ENCODE measurements around the gene PLA2G3.
A peak's percentile ranks its signal among the peaks of the same experiment; 100 is the strongest.
"Not testable (repeated sequence)": the region's sequence is repeated elsewhere in the genome, so short reads cannot be mapped to it uniquely, and the experiment has no call there.

The PLA2G3 gene, protein sequence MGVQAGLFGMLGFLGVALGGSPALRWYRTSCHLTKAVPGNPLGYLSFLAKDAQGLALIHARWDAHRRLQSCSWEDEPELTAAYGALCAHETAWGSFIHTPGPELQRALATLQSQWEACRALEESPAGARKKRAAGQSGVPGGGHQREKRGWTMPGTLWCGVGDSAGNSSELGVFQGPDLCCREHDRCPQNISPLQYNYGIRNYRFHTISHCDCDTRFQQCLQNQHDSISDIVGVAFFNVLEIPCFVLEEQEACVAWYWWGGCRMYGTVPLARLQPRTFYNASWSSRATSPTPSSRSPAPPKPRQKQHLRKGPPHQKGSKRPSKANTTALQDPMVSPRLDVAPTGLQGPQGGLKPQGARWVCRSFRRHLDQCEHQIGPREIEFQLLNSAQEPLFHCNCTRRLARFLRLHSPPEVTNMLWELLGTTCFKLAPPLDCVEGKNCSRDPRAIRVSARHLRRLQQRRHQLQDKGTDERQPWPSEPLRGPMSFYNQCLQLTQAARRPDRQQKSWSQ

DNA sequence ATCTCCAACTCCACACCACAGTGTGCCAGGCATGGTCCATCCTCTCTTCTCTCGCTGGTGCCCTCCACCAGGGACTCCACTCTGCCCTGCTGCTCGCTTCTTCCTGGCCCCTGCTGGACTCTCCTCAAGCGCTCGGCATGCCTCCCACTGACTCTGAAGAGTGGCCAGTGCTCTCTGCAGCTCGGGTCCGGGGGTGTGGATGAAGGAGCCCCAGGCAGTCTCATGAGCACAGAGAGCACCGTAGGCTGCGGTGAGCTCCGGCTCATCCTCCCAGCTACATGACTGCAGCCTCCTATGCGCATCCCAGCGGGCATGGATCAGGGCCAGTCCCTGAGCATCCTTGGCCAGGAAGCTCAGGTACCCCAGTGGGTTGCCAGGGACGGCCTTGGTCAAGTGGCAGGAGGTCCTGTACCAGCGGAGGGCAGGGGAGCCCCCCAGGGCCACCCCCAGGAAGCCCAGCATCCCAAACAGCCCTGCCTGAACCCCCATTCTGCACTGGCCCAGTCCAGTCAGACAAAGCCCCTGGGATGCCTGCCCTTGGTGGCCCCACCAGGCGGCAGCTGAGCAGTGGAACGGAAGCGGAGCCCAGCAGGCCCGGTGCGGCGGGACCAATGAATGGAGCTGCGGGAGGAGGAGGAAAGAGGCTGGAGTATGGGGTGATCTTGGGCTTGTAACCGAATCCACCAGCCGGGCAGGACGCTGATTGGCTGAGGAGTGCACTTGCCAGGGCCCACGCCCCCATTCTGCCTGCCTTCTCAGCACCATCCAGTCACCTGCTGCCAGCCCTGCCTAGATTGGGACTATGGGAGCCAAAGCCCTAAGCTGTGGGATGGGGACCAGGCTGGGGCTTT lies at the start of gene PLA2G3:
Gene PLA2G3, minus strand, starts transcription at position 643 of the 851 bp plus-strand sequence. Its CDS starts 154 bp downstream, at position 489.
- no peak for DNase-seq

GRCh38 chr22:31187627-31188026 lies 47.3 kb upstream of the PLA2G3 start:
- no peak for DNase-seq

DNA sequence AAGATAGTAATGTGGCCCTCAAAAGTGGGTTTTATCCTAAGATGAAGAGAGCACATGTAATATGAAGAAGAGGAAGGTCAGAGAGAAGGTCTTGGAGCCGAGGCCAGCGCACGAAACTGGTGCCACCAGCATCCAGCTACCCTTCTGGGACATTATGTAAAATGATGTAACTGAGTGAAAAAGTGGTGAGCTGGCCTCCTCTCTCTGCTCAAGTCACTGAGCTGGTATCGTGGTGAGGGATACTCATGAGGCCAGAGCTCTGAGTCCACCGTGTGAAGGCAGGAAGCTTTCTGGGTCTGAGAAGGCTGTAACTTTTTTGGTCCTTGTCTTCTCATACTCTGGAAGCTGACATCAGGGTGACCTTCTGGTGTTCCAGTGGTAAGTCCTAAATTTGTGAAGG lies 44.7 kb upstream of the PLA2G3 start:
- no peak for DNase-seq

DNA sequence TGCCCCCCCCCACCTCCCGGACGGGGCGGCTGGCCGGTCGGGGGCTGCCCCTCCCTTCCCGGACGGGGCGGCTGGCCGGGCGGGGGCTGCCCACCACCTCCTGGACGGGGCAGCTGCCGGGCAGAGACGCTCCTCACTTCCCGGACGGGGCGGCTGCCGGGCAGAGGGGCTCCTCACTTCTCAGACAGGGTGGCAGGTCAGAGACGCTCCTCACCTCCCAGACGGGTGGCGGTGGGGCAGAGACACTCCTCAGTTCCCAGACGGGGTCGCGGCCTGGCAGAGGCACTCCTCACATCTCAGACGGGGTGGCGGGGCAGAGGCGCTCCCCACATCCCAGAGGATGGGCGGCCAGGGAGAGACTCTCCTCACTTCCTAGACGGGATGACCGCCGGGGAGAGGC lies 43.7 kb upstream of the PLA2G3 start:
- no peak for DNase-seq

DNA sequence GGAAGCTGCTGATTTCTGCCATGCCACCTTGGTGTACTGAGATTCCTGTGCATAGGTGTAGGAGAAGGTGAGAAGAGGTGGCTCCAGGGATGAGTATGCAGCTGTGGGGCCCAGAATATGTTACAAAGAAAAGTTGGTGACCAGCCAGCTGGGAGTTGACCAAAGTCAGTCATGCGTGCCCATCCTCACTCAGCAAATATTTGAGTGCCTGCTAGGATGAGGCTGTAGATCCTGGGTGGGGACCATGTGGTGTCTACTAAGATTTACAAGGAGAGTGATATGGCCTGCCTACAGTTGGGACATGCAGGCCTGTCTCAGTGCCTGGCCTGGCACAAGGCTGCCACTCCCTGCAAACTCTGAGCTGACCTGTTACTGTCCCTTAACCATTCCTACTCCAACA lies 39.0 kb upstream of the PLA2G3 start:
- DNase-seq: no peak

DNA sequence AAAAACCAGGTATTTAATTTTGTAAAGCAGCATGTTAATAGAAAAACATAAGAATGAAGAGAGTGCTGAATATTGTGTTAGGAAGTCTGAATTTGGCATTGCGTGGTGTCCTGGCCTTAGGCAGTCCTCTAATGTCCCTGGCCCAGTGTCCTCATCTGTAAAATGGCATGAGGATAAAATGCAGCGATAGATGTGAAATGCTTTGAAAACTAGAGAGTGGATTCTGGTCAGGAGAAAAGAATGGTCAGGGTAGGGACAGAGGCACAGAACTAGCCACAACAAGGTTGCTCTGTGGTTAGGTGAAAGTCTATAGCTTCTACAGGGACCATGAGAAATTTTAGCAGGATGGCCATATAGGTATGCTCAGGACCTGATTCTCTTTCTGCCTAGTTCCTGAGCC lies 38.6 kb upstream of the PLA2G3 start:
- DNase-seq: no peak

DNA sequence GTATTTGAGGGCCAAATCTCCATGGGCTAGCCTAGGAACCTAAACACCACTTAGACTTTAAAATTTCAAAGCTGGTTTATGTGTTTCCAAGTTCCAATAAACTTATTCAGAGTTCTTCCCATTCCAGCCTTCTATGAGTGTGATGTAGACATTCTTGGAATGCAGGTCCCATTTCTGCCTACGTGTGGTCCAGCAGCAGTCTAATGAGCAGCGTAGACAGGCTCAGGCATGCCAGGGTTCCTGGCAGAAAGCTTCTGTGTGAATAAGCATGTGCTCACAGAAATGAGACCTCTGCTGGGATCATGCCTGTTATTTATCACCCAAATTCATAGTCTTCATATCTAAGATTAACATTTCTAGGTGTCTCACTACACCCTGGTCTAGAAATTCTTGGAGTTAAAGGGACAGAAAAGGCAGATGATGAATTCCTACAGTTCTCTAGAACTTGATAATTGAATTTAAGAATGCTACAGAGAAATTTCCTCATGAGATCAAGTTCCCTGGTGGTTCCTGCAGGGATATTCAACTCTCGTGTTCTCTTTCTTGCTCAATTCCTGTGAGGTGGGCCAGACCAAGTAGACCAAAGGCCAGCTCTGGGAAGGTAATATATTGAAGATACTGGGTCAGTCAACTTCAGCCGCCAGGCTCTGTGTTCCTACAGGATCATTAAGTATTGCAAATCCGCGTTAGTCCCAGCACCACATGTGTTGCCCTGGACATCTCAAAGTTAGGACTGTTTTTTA lies 37.3 kb upstream of the PLA2G3 start:
- no peak for DNase-seq

DNA sequence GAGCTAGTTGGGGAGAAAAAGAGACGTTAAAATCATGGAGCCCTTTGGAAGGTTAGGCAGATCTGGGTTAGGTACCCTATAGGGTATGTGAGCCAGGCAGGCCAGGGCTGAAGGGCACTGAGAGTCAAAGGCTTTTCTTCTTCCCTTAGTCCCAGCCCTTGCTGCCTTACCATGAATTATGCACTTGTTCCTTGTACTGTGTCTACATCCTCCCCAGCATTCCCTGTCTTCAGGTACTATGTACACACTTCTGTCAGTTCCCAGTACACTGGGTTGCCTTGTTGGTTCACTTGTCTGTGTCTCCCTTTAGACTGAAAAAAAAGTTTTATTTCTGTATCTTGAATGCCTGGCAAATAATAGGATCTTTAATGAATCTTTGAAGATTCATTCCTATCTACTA lies 36.6 kb upstream of the PLA2G3 start:
- no peak for DNase-seq

GRCh38 chr22:31173386-31174145 lies 33.3 kb upstream of the PLA2G3 start:
- no peak for DNase-seq

DNA sequence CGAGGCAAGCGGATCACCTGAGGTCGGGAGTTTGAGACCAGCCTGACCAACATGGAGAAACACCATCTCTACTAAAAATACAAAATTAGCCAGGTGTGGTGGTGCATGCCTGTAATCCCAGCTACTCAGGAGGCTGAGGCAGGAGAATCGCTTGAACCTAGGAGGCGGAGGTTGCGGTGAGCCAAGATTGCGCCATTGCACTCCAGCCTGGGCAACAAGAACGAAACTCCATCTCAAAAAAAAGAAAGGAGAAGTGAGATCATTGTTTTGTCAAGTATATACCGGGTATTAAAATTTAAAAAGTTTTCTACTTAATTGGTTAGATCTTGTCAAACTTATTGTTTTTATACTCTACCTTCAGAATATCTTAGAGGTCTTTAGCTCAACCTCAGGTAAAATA lies 31.4 kb upstream of the PLA2G3 start:
- DNase-seq: not testable (repeated sequence)

DNA sequence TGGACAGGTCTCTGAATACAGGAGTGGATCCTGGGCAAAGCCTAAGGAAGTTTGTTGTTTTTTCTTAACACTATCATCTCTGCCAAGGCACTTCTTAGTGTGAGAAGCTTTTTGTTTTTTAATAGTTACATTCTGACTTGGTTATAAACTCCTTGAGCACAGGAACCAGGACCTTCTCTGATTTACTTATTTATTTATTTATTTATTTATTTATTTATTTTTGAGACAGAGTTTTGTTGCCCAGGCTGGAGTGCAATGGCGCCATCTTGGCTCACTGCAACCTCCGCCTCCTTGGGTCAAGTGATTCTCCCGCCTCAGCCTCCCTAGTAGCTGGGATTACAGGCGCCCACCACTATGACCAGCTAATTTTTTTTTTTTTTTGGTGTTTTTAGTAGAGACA lies 30.7 kb upstream of the PLA2G3 start:
- DNase-seq: no peak

GRCh38 chr22:31162015-31162765 lies 21.9 kb upstream of the PLA2G3 start:
- no peak for DNase-seq

DNA sequence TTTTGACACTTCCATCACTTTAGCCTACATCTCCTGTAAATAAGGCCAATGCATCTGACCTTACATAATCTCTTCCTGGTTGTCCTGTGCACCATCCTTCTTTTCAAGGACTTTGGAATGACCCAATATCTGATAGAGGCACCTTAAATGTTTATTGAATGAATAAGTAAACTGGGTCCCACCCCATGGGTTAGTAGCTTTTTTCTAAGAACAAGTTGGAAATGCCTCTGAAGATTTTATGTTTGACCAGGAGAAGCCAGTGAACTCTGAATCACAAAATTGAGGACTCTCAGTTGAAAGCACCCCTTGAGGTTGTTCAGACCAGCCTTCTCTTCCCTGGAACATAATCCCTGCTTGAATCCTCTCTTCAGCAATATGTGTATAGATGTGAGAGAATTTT lies 21.1 kb upstream of the PLA2G3 start:
- DNase-seq: no peak

DNA sequence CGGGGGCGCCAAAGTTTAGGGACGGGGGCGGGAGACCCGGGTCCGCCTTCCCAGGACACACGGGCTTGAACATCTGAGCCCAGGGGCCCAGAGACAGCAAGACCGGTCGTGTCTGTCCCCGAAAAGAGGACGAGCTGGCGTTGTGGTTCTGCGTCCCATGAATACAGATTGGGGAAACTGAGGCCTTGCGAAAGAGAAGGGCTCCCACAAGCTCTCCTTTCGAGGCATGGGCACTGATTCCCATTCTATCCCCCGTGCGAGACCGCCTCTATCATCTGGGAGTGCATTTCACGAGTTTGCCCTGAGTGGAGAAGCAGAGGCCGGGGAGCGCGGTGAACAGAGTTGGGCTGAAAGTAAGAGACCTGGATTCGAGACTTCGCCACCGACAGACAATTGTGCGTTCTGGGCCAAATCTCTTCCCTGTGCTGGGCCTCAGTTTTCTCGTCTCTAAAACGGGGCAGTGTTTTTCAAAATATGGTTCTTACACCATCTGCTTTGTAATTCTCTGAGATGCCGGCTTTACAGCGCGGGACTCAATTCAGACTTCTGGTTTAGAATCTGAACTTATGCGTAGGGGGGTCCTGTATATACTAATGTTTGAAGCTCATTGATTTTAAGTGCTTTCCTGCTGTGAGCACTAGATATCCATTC lies 20.1 kb upstream of the PLA2G3 start:
- no peak for DNase-seq

GRCh38 chr22:31155422-31155821 lies 15.1 kb upstream of the PLA2G3 start:
- DNase-seq: no peak

GRCh38 chr22:31154975-31155374 lies 14.7 kb upstream of the PLA2G3 start:
- no peak for DNase-seq

GRCh38 chr22:31153357-31153756 lies 13.0 kb upstream of the PLA2G3 start:
- DNase-seq: no peak

GRCh38 chr22:31151872-31152271 lies 11.6 kb upstream of the PLA2G3 start:
- no peak for DNase-seq

GRCh38 chr22:31150615-31151014 lies 10.3 kb upstream of the PLA2G3 start:
- no peak for DNase-seq

GRCh38 chr22:31148953-31149627 lies 8.8 kb upstream of the PLA2G3 start:
- peak; percentile 76 for DNase-seq
